OCI-LY3 (cell line): ENCODE results near the gene RAB31.

Experiments used
- H2AFZ ChIP-seq: fragments of 200-600, 300-600 bp; shearing (Covaris generic); 2 replicates; pipeline ENCODE4 v1.6.0; 2014; ENCODE audit warnings: antibody characterized with exemption, low read depth, low read length
- H3K27ac ChIP-seq: fragments of 200-600, 300-600 bp; sonication (generic); 2 replicates; pipeline ENCODE4 v1.5.1; 2014; ENCODE audit warnings: mild to moderate bottlenecking, low read length, moderate library complexity, mixed read lengths
- H3K27me3 ChIP-seq: fragments of 200-600, 300-600 bp; sonication (generic); 2 replicates; pipeline ENCODE4 v1.6.1; 2014; ENCODE audit warnings: low read depth, low read length, mixed read lengths
- H3K36me3 ChIP-seq: fragments of 200-600, 300-600 bp; sonication (generic); replicated peaks from 2 replicates; pipeline ENCODE3; 2014; ENCODE audit warnings: low read depth, low read length, mixed read lengths
- H3K4me1 ChIP-seq: fragments of 300-600, 200-600 bp; sonication (generic); 2 replicates; pipeline ENCODE4 v1.6.1; 2014; ENCODE audit warnings: low read length, mixed read lengths
- H3K4me2 ChIP-seq: fragments of 200-600, 300-600 bp; sonication (generic); 2 replicates; pipeline ENCODE4 v1.6.1; 2014; ENCODE audit warnings: low read length, mixed read lengths
- H3K4me3 ChIP-seq: fragments of 300-600, 200-600 bp; sonication (generic); 2 replicates; pipeline ENCODE4 v1.5.1; 2014; ENCODE audit warnings: antibody characterized with exemption, mild to moderate bottlenecking, low read length, moderate library complexity
- H3K79me2 ChIP-seq: fragments of 300-600, 200-600 bp; shearing (Covaris generic); 2 replicates; pipeline ENCODE4 v1.6.1; 2014; ENCODE audit warnings: mild to moderate bottlenecking, low read length, mixed read lengths
- H3K9ac ChIP-seq: fragments of 300-600, 200-600 bp; shearing (Covaris generic); 2 replicates; pipeline ENCODE4 v1.6.0; 2014; ENCODE audit warnings: mild to moderate bottlenecking, low read length, moderate library complexity
- H3K9me3 ChIP-seq: fragments of 200-600, 300-600 bp; shearing (Covaris generic); 2 replicates; pipeline ENCODE4 v1.6.1; 2014; ENCODE audit warnings: low read length, mixed read lengths; ENCODE audit not compliant: insufficient read depth
- H4K20me1 ChIP-seq: fragments of 200-600, 300-600 bp; sonication (generic); 2 replicates; pipeline ENCODE4 v1.6.1; 2016; ENCODE audit warnings: low read length, mixed read lengths; ENCODE audit not compliant: insufficient read depth
- EZH2phosphoT487 ChIP-seq: fragments of 200-600 bp; shearing (Covaris generic); IDR thresholded peaks from 2 replicates; pipeline ENCODE4 v1.6.1; 2018; ENCODE audit warnings: antibody characterized with exemption, mixed run types, low read depth
- TF ChIP-seq, protein P1 (sequence below): fragments of 200-600, 300-600 bp; sonication (generic); IDR thresholded peaks from 2 replicates; pipeline ENCODE4 v1.5.1; 2014; ENCODE audit warnings: antibody characterized with exemption, low read length, low read depth

Gene RAB31

DNA sequence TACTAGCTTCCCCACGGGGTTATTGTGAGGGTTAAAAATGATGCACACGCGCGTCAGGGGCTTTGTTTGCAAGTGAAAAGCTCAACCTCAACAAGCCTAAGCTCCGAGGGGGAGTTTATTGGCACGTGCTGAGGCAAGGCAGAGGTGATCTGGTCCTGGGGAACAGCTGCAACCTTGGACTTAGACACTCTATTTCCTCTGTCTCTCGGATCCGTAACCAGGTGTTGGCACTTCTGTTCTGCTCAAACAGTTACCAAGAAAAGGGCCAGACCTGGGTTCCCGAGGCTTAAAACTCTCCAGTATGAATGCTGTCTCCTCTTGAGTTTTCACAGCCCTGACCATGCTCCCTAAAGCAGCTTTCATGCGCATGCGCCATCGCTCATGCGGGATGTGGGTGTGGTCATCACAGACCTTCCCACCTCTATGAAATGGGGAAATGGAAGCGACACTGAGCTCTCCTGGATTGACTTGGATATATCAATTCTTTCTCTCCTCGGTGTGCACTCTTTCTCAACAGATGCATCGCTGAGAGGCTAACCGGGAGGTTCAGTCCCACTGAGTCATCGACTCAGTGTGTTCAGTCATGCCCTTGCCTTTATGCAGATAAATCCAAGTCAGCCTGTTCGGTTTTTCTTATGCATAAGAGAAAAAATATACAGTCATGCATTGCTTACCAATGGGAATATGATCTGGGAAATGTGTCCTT lies 19.9 kb upstream of the RAB31 start:
- Histone ChIP-seq H3K4me3 (no peak overlapping the region), H3K9ac (no peak overlapping the region), H3K27me3 (no peaks in the 10 kb centered on the region), H3K4me1 (peaks cover 17% of the 10 kb centered on the region), H3K79me2 (no peaks in the 10 kb centered on the region), H2AFZ (no peak overlapping the region), H4K20me1 (no peaks in the 10 kb centered on the region), H3K4me2 (no peak overlapping the region), H3K9me3 (no peaks in the 10 kb centered on the region), H3K27ac (no peak overlapping the region), H3K36me3 (no peaks in the 10 kb centered on the region)
- TF ChIP-seq, protein P1, sequence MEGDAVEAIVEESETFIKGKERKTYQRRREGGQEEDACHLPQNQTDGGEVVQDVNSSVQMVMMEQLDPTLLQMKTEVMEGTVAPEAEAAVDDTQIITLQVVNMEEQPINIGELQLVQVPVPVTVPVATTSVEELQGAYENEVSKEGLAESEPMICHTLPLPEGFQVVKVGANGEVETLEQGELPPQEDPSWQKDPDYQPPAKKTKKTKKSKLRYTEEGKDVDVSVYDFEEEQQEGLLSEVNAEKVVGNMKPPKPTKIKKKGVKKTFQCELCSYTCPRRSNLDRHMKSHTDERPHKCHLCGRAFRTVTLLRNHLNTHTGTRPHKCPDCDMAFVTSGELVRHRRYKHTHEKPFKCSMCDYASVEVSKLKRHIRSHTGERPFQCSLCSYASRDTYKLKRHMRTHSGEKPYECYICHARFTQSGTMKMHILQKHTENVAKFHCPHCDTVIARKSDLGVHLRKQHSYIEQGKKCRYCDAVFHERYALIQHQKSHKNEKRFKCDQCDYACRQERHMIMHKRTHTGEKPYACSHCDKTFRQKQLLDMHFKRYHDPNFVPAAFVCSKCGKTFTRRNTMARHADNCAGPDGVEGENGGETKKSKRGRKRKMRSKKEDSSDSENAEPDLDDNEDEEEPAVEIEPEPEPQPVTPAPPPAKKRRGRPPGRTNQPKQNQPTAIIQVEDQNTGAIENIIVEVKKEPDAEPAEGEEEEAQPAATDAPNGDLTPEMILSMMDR = no peak
- no peak for TF ChIP-seq EZH2phosphoT487

DNA sequence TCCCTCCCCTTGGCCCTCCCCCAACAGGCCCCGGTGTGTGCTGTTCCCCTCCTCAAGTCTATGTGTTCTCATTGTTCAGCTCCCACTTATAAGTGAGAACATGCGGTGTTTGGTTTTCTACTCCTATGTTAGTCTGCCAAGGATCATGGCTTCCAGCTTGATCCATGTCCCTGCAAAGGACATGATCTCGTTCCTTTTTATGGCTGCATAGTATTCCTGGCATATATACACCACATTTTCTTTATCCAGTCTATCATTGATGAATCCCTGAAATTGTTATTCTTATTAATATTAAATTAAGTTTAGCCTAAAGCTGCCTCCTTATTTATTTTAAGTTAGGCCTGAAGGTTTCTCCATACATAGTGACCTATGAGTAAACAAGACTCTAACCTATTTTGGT lies 18.8 kb upstream of the RAB31 start:
- H3K79me2 ChIP-seq = no peaks in the 10 kb centered on the region
- H3K27ac ChIP-seq = no peak overlapping the region
- H3K4me3 ChIP-seq = no peak overlapping the region
- no peak overlapping the region for H2AFZ ChIP-seq
- H3K9ac ChIP-seq = no peak overlapping the region
- H3K4me2 ChIP-seq = no peak overlapping the region
- no peaks in the 10 kb centered on the region for H3K36me3 ChIP-seq
- peaks cover 12% of the 10 kb centered on the region for H3K4me1 ChIP-seq
- H3K9me3 ChIP-seq = no peaks in the 10 kb centered on the region
- TF ChIP-seq EZH2phosphoT487 = no peak
- TF ChIP-seq, protein P1 = no peak
- H3K27me3 ChIP-seq = no peaks in the 10 kb centered on the region
- H4K20me1 ChIP-seq = no peaks in the 10 kb centered on the region

DNA sequence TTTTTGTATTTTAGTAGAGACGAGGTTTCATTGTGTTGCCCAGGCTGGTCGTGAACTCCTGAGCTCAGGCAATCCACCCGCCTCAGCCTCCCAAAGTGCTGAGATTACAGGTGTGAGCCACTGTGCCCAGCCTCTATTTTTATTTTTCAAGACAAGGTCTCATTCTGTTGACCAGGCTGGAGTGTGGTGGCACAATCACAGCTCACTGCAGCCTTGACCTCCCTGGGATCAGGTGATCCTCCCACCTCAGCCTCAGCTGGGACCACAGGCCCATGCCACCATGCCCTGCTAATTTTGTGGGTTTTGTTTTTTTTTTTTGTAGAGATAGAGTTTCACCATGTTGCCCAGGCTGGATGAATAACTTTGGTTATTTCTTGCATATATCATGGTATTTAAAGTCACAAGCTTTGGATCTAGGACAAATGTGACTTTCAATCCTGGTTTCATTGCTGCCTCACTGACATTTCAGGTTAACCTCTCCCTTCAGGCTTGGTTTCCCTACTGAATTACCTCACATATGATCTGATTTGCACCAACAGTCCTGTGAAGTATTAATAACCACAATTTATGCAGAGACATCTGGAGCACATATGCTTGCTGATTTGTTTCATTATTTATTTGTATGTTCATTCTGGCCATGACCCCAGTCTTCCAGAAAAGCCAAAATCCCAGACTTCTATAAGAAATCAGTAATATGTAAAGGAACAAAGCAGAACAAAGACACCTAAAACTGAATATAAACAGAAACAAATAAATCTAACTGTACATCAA lies 17.5 kb upstream of the RAB31 start:
- Histone ChIP-seq H3K4me3 (no peak overlapping the region), H3K4me1 (peaks cover 12% of the 10 kb centered on the region), H3K4me2 (0 out of 2 replicates have a peak overlapping the region, but pooled peaks have one; percentile 17), H3K9ac (no peak overlapping the region), H2AFZ (no peak overlapping the region), H3K27me3 (no peaks in the 10 kb centered on the region), H3K36me3 (no peaks in the 10 kb centered on the region), H3K79me2 (no peaks in the 10 kb centered on the region), H3K9me3 (no peaks in the 10 kb centered on the region), H3K27ac (no peak overlapping the region), H4K20me1 (no peaks in the 10 kb centered on the region)
- no peak for TF ChIP-seq EZH2phosphoT487
- TF ChIP-seq, protein P1 = no peak

DNA sequence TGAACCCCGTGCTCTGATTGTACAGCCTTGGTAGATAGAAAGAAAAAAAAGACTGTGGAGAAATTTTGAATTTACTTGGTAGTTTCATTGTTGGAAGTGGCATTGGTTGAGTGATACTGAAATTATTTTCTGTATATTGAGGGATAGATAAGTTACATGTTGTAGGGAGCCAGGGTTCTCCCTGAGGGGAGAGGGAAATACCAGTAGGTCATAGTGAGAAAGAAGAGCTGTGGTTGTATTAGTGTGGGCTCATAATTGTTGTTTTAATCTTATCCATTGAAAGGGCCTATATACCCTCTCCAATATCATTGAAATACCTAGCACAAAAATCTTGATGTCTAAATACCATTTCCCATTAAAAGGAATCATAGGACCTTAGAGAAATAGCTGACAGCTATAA lies 16.9 kb upstream of the RAB31 start:
- Histone ChIP-seq H3K79me2 (no peaks in the 10 kb centered on the region), H3K27me3 (no peaks in the 10 kb centered on the region), H3K9me3 (no peaks in the 10 kb centered on the region), H3K36me3 (no peaks in the 10 kb centered on the region), H3K4me3 (no peak overlapping the region), H3K4me1 (peaks cover 12% of the 10 kb centered on the region), H4K20me1 (no peaks in the 10 kb centered on the region), H2AFZ (no peak overlapping the region), H3K27ac (no peak overlapping the region), H3K9ac (no peak overlapping the region), H3K4me2 (no peak overlapping the region)
- TF ChIP-seq EZH2phosphoT487 = no peak
- TF ChIP-seq, protein P1 = no peak
